HT1080 (cell line): ENCODE results near the gene FBLN5. TPM values are rescaled to one million over a fixed set of nuclear protein-coding genes. Genes with fewer than 3 reads are reported as not detected.
"Not testable (repeated sequence)": the region's sequence is repeated elsewhere in the genome, so short reads cannot be mapped to it uniquely, and the experiment has no call there.

Source experiments
- DNase-seq: peaks from one replicate; pipeline ENCODE4 v3.0.0-alpha.2; 2015; ENCODE audit warnings: low read depth
- total RNA-seq: library from RNA; depleted of rRNA; stranded (reverse); fragments of >200 nt; shearing (Covaris generic); gene quantifications from 2 replicates; pipeline ENCODE4 v1.2.3, GENCODE V29; 2014

The FBLN5 gene
- total RNA-seq, 1 experiment from 2014 or later = 0.47 TPM

DNA sequence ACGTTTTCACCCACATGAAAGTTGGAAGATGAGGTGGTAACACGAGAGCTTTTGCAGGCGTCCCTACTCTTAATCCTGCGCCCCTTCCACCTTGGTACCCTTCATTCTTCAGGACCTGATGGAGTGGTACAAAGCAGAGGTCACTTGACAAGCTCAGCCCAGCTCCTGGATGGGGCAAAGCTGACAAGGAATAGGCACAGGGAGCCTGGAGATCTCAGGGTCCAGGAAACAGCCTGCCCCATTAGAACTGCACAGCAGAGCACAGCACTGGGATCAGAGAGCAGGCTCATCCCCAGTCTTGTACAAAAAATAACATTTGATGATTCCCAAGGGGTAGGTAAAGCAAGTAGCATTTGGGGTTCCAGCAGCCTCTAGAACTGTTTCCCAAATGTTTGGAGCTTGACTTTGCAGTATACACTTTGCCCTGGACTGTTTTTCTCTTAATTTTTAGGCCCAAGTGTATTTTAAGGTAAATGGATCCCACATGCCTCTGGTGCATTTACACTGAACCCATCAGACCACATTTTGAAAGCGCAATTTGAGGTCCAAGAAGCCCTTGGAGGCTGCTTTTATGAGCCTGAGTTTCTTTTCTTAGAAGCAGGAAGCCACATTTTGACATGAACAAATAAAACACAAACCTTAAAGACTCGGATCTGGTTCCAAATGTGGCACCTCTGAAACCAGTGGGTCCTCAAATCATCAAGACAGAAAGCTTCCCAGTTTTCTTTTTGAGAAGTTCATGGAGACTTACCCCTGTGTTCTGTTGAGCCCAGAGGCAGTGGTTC lies 80.8 kb downstream of the FBLN5 start:
- no peak for DNase-seq

- DNase-seq = peak; percentile 27
Measured at GRCh38 chr14:91866061-91866460, 81.4 kb downstream of the FBLN5 start.

DNA sequence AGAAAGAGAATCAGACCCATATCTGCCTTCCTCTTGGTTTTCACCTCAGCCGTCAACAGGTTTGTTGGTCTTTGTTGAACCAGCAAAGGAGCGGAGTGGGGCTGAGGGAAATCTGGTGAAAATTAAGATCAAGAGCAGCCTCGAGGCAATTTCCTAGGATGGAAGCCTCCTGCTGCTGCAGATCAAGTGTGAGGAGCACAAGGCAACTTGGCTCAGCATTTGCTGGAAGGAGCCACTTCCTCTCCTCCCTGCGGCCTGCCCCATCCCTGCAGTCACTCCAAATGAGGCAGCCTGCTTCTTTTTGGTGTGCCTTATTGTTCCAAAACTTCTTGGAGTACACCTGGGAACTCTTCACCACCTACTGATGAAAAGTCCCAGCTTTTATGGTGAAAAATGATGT lies 85.1 kb downstream of the FBLN5 start:
- DNase-seq = no peak

GRCh38 chr14:91861091-91861490 lies 86.4 kb downstream of the FBLN5 start:
- DNase-seq = no peak

GRCh38 chr14:91860238-91860637 lies 87.3 kb downstream of the FBLN5 start:
- no peak for DNase-seq

DNA sequence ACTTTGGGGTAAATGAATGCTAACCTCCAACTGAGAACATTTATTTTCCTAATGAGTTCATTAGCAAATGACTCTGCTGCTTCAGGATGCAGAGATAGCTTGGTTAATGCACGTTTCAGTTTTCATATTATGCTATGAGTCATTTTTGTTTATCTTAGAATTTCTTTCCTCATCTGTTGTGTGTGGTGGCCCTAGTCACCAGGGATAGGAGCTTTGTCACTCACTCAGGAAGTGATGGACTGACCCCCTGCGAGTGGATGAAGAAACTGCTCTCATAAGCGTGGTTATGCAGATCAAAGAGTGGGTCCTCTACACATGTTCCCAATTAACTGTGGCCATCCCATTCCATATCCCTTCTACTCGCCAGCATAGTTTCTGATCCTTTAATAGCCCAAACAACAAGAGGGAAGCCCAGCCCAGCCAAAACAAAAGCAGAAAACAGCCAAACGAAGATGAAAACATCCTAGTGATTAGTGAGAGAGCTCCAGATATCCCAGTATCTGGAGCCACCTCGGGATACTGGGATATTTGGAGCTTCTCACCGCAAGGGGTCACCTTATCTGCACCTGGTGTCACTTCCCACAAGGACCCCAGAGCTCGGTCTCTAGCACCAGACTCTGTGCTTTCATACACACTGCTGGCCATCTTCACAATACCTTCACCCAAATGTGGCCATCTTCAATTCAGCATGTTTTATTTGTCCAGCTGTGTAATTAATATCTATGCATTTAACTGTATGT lies 88.8 kb downstream of the FBLN5 start:
- DNase-seq = peak; percentile 31

DNA sequence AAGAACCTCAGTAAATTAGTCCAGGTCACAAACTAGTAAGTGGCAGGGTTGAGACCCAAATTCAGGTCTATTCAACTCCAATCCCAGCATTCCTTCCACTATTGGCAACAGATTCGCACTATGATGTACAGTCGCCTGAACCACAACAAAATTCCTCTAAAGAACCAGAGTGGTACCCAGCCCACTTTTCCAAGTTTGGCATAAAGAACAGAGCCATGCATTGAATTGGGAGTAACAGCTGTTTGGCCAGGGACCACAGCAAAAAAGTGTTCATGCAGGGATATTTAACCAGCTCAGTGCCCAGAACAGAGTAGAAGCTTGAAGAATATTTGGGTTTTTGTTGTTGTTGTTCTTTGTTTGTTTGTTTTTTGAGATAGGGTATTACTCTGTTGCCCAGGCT lies 89.9 kb downstream of the FBLN5 start:
- DNase-seq = no peak

GRCh38 chr14:91854327-91854934 lies 93.1 kb downstream of the FBLN5 start:
- DNase-seq = no peak

DNA sequence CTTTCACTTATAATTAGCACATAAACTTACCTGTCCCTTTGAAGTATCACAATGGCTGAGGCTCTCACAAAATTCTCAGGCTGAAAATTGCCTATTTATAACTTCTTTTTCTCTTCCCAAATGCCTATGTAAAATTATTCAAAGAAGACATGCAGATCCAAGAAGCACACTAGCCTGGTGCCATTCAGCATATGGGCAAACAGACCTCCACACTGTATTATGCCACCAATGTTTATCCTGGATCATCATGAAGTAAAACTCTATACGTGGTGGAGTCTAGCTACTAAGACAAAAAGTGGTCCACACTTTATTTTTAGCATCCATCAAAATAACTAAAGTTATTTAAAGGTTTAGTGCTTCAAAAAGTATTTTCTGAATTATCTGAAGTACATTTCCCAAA lies 95.9 kb downstream of the FBLN5 start:
- no peak for DNase-seq

DNA sequence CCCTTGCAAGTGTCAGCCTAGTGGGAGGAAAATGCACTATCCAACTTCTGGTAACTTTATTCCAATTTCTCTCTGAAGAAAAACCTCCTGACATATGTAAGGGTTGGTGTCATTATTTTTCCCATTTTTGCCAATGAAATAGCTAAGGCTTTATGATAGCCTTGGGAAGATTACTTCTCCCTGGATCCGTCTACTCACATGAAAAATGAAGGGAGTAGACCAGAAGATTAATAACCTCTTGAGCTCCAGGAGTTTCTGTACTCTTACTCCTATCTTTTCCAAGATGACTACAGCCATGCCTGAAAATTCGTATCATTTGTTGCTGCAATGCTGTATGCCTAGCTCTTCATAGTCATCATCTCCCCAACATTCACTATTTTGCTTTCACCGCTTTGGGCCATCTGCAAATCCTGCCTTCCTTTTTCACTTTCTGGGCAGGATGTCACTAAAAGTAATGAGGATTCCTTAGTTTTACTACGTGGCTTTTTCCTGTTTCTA lies 98.9 kb downstream of the FBLN5 start:
- no peak for DNase-seq

- no peak for DNase-seq
Measured at GRCh38 chr14:91847693-91848092, 99.8 kb downstream of the FBLN5 start.

DNA sequence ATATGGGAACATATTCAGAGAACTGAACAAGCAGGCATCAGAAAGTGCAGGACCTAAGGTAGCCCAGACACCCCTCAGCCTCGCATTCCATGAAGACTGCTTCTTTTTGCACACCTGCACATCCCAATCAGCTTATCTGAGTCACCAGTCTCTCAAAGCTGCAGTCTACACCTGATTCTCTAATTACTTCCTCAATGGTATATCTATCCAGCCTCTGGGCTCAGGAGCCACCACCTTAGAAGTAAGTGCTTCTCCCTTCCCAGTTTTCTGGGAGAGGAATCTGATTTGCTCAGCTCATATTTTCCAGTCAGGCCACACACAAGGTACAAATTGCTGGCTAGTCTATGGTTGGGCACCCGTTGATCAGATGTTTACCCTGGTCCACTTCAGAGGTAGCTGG lies 101.8 kb downstream of the FBLN5 start:
- DNase-seq = no peak

DNA sequence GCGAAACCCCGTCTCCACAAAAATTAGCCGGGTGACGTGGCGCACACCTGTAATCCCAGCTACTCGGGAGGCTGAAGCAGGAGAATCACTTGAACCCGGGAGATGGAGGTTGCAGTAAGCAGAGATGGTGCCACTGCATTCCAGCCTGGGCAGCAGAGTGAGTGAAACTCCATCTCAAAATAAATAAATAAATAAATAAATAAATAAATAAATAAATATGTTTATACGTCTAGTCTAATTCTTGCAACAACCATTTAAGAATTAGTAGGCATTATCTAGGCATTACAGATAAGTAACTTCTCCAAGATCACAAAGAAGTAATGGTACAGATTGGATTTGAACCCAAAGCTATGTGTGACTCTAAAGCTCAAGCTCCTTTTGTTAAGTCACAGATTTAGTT lies 102.4 kb downstream of the FBLN5 start:
- DNase-seq = not testable (repeated sequence)

GRCh38 chr14:91844029-91844428 lies 103.5 kb downstream of the FBLN5 start:
- DNase-seq = no peak

DNA sequence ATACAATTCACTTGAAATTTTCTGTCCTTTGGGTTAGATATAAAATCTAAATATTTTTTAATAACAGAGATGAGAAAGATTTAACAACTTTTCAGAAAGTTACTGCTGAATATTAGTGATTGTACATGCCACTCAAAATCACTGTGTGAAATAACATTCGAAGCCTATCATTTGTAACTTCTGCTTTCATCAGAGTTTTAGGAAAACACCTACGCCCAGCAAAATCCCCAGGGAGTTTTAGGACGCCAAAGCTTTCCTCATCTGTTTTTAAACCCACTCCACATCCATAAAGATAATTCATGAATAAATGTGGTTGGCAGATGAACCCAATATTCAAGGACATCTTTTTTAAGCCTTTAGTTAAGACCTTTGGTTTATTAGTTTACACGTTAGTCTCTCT lies 104.1 kb downstream of the FBLN5 start:
- DNase-seq = no peak

- no peak for DNase-seq
Measured at GRCh38 chr14:91841065-91841464, 106.4 kb downstream of the FBLN5 start.

DNA sequence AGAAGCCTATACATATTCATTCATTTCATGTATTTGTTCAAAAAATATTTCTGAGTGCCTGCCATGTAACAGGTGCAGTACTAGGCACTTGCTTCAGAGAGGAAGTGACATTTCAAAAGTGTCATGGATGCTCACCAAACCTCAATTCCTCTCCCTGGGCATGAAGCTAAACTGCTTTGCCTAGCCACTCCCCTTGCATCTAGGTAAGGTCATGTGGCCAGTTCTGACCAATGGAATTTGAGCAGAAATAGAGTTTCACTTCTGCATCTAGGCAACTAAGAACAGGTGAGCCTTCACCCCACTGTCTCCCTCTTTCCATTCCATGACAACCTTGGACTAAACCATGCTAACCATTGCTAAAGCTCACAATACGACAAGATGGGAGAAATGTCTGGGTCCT lies 107.7 kb downstream of the FBLN5 start:
- DNase-seq = no peak

DNA sequence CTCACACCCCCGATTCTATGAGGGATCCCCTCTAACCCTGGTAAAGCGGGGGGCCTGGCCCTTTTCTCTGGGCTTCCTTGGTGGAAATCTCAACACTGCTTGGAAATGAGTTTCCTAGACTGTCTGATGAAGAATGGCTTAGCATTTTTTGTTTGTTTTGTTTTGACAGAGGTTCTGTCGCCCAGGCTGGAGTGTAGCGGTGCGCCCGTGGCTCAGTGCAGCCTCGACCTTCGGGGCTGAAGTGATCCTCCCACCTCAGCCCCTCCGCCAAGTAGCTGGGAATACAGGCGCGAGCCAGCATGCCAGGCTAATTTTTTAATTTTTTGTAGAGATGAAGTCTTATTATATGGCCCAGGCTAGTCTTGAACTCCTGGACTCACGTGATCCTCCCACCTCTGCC lies 110.4 kb downstream of the FBLN5 start:
- DNase-seq = no peak

DNA sequence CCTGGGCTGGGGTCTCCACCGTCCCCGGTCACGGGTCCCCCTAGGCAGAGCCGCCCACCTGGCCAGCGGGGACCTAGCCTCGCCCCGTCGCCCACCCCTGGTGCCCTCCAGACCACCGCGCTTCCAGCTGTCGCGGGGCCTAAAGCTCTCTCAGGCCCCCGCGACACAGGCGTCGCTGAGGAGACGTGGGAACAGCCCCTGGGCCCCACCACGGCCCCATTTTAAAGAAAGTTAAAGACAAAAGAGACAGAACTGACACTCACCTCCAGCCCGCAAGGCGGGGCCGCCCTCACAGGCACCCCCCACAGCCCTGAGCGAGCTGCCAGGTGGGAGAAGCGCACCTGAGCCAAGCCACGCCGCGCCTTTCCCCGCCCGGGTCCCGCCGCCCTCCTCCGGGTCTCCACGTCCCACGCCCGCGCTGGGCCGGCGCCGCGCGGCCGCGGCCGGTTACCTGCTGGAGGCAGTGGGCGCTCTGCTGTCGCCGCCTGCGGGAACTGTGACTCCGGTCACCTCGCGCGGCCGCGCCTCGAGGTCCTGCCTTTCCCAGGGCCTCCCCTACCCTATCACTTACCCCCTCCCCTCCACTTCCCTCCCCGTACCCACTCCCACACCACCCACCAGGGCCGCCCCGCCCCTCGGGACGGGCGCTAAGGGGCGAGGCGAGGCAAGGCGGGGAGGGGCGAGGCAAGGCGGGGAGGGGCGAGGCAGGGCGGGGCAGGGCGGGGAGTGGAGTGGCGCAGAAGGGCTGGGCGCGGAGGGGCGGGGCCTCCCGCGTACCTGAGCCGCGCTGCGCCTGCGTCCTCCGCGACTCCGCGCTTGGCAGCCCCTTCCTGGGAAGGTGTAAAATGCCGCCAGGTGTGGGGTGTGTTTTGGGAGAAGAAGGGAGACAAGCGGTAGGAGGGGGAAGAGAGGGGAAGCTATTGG lies 111.3 kb downstream of the FBLN5 start:
- DNase-seq = no peak

DNA sequence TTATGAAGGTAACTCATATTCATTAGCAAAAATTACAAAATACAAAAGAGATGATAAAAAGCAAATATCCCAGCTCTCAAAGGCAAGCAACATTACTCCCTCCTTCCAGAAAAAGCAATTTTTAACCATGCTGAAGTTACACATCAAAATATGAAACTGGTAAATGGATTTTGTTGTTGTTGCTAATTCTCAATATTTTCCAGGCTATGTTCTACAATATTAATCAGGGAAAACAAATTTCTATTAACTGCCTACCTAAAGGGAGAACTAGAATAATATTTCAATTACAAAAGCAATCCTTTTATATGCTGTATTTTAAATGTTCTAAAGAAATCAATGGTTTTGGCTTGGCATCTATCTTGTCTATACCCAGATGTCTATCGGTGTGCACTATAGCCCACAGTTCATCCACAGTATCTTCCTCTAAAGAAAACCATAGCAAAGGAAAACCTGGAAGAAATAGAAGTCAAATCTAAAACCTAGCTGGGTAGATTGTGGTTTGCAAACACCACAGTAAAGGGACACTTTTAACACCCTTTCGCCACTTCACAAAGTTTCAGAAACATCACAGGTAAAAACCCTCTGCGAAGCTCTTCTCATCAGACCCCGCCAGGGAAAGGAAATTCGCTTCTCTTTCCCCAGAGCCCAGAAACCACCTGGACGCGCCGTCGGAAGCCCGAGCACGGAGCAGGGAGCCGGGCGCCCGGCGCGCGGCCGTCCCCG lies 112.1 kb downstream of the FBLN5 start:
- no peak for DNase-seq

DNA sequence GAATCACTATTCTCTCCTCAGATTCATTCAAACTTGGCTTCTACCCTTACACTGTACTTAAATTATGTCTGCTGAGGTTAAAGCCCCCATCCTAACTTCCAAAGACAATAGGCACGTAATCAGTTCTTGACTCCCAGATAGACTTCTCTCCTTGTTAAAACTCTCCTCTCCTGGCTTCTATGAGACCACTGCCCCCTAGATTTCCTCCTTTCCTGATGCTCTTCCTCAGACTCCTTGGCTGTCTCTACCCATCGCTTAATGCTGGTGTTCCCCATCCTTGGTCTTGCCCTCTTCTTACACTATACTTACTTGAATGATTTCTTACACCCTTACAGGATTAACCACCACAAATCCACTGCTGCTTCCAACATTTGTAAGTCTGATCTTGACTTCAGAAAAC lies 112.9 kb downstream of the FBLN5 start:
- no peak for DNase-seq
